Activated naive CD4-positive, alpha-beta T cell treated with anti-CD3 and anti-CD28 coated beads, Interleukin-2, amount 50 U/mL, for 16 hours (primary cell): ENCODE measurements around the gene CPAMD8.

Experiments used
- DNase-seq: peaks from one replicate; pipeline ENCODE4 v3.0.0-alpha.2; 2020

Gene CPAMD8

DNA sequence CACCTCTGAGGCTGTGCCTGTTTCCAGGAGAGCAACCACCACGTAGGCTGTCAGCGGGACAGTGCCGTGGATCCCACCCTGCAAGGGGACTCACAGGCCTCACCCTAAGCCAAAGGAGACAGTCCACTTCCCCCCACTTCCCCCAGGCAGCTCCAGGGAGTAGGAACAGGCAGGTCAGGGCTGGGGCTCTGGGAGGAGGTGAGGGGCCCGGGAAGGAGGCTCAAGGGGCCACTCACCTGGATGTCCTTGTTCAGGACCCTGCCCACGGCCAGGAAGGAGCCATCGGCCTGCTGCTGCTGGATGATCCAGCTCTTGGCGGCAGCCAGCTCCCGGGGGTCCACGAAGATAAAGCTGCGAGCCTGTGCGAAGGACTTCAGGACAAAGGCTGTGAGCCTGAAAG lies 112.2 kb downstream of the CPAMD8 start:
- DNase-seq: no peak

DNA sequence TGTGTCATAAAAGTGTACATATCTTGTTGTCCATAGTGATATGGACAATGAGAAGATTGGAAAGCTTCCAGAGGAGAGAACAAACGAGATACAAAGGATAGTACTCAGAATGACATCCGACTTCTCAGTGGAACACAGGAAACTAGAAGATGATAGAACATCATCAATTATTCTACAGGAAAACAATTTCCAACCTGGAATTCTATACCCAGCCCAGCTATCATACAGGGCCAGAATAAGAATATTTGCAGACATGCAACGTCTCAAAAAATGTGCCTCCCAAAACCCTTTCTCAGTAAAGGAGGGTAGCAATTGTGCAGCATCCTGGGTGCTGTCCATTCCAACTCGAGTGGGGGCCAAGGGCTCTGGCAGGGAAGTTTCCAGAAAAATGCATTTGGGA lies 113.8 kb downstream of the CPAMD8 start:
- DNase-seq: no peak

DNA sequence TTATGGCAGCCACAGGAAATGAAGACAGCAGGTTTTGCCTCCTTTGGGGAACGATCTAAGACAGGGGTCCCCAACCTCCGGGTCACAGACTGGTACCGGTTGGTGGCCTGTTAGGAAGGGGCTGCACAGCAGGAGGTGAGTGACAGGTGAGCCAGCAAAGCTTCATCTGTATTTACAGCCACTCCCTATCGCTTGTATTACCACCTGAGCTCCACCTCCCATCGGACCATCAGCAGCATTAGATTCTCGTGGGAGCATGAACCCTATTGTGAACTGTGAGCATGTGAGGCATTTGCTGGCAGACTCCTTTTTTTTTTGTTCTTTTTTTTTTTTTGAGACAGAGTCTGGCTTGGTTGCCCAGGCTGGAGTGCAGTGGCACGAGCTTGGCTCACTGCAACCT lies 115.6 kb downstream of the CPAMD8 start:
- no peak for DNase-seq

DNA sequence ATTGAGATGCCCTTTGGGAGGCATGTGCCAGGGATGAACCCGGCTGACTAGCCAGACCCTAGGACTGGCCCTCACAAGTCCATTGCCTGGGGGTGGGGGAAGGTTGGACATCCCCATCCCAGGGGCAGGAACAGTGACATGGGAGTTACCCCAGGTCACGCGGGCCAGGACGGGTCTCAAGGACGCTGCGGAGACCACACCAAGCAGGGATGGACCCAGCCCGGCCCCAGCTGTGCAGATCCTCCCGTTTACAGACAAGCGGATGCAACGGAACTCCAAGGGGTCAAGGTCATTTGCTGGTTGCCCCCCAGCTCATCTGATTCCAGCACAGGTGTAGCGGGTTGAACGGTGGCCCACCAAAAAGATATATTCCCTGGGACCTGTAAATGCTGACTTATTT lies 117.9 kb downstream of the CPAMD8 start:
- DNase-seq: no peak

DNA sequence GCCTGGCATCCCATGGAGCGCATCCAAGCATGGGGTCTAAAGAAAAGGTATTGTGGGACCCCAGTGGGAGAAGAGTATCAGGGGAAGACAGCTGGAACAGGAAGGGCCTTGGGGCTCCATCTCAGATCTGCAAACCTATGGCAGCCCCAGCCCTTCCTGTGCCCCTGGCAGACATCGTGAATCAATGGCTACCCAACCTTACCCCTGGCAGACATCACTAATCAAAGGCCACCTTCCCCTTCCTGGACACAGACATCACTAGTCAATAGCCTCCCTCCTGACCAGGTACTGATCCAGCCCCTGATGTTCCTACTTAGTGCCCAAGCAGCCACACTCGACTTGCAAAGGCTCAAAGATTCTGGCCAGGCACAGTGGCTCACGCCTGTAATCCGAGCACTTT lies 122.0 kb downstream of the CPAMD8 start:
- no peak for DNase-seq

DNA sequence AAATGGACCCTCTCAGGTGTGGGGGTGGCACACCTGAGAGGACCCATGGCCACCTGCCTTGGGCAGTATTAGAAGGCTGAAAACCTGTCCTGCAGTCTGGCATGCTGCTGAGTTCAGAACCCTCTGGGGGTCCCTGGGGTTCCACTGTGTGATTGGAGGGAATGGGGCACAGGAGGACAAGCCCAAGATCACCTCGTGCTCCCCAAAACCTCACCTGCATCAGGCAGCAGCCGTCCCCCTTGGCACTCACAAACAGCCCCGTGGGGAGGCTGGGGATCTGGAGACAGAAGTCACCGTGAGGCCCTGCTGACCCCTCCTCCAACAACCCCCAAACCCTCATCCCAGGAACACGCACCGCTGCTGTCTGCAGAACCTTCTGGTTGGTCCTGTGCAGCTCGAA lies 123.3 kb downstream of the CPAMD8 start:
- DNase-seq: no peak

DNA sequence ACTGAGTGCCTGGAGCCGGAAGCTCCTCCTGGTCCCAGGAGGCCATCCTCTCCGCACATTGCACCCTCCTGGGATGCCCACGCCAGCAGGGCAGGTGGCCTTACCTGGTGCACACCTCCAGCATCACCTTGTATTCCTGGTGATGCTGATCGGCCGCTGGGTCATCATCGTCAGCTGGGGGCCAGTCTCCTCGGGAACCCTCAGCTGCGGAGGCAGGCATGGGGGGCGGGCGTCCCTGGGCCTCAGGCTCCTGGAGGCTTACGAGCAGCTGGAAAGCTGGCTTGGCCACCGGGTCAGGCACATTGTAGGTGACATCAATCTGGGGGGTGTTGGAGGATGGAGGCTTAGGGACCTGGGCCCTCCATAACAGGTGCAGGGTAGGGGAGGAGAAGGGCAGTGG lies 124.1 kb downstream of the CPAMD8 start:
- DNase-seq: no peak

DNA sequence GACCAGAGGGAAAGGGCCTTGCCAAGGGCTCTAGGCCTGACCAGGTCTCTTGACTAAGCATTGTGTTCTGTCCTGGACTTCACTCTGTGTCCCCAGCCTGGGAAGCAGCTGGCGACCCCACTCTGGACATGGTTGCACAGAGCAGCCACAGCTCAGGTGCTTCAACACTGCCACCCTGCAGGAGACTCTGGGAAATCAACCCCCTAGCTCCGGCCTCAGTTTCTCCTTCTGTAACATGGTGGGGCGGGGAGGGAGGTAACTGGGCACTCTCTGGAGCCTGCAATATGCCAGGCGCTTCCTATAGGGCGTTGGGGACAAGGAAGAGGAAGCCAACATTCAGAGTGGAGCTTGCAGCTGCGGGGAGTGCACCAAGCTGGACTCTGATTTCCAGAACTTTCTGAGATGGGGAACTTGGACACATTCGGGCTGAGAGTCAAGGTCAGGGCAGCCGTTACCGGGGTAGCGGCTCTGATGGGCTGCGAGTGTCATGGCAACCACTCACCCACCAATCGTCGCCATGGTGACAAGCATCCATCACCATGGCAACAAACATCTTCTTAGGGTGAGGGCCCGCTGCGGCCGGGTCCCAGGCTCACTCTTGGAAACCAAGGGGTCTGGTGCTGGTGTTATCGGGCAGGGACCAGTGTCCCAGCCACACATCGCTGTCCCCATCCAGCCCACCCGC lies 125.0 kb downstream of the CPAMD8 start:
- no peak for DNase-seq

DNA sequence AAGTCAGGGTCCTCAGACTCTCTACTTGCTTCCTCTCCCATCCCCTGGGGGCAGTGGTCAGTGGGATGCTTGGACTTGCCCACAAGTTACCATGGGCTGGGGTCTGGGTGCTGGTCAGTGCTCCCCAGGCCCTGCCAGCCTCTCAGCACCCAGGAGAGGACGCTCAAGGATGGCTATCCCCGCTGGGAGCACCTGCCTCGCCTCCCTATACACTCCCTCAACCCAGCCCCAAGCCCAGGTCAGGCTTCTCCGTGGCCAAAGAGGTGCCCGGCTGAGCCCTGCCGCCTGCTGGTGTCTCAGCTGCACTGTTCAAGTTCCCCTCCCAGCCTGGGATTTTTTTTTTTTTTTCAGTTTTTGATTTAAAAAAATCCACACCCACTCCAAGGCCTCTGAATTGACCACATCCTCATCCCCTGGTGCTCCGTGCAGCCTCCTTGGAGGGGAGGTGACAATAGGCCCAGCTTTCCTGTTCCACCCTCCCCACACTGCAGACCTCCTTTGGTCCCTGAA lies 127.0 kb downstream of the CPAMD8 start:
- DNase-seq: no peak

DNA sequence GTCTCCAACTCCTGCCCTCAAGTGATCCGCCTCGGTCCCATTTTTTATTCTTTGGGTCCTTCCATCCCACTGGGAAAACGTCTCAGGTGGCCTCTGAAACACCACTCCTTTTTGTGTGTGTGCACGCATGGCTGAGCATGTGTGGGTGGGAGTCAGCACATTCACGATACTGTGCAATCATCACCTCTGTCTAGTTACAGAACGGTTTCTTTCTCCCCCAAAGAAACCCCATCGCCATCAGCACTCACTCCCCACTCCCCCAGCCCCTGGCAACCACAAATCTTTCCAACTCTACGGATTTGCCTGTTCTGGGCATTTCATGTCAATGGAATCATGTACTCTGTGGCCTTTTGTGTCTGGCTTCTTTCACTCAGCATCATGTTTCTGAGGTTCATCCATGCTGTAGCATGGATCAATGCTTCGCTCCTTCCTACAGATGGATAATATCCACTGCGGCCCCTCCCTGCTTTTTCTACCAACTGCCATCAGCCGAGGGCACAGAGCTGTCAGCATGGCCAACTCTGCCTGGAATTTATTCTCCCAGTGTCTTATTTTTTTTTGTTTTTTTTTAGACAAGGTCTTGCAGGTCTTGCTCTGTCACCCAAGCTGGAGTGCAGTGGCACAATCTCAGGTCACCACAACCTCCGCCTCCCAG lies 128.1 kb downstream of the CPAMD8 start:
- no peak for DNase-seq

DNA sequence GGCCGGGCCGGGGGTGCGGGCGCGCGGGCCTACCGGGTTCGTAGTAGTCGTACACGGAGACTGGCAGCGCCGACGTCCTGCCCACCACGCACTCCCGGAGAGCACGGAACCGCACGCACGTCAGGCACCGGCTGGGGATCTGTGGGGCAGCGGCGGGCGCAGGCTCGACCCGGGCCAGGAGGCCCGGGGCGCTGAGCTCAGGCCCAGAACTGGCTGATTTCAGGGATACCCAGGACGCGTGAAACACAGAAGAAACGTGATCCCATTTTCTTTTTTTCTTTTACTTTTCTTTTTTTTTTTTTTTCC lies 128.8 kb downstream of the CPAMD8 start:
- no peak for DNase-seq

DNA sequence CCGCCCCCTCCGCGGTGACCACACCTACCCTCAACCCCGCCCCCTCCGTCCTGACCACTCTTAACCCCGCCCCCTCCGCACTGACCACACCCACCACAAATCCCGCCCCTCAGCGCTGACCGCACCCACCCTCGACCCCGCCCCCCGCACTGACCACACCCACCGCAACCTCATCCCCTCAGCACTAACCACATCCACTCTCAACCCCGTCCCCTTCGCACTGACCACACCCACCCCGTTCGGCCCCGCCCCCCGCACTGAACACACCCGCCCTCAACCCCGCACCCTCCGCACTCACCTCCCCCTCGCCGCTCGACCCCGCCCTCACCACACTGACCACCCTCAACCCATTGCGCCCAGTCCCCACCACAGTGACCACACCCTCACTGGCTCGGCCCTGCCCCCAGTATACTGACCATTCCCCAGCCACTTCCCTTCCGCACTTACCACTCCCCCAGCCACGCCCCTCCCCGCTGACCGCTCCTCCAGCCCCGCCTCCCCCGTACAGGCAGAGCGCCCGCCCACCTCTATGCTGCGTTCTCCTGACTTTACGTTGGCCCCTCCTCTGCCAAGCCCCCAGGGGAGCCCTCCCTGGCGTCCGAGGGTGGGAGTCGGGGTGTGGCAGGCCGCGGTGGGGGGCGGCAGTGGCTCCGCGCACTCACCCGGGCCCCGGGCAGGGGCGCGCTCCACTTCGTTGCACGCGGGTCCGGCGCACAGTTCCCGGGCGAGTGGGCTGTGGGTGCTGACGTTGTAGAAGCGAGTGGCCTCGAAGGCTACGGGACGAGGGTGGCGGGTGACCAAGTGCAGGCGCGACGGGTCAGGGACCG lies 129.4 kb downstream of the CPAMD8 start:
- peak; percentile 45 for DNase-seq

DNA sequence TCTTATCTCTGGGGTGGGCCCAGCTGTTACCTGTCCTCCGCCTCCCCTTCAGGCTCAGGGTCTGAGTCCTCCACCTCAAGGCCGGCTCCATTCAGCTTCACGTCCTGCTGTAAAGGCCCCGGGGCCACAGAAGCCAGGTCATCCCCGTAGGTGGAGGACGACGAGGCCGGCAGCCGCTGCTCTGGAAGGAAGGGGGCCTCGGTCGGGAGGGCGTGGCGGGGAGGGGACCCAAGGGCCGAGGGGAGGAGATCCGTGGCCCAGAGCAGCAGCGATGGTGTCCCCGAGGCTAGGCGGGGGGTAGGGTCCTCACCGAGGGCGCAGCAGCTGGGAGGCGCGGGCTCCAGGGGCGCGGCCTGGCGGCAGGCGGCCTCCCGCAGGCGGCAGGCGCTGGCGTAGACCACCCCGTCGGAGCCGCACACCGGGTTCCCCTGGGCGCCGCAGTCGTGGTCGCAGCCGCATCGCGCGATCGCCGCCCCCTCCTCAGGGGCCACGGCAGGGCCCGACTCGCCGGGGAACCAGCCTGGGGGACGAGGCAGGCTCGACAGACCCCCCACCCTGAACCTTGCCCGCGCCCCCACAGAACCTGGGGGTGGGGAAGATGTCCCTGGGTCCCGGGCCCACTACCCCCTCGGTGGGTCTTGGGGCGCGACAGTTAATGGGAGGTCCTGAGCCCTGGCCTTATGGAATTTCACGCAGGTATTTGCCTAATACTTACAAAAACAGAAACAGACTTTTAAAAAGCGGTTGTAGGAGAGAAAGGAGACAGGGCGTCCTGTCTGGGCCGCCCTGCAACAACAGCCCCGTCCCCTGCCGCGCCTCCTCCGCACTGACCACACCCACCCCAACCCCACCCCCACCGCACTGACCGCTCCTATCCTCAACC lies 130.2 kb downstream of the CPAMD8 start:
- no peak for DNase-seq

DNA sequence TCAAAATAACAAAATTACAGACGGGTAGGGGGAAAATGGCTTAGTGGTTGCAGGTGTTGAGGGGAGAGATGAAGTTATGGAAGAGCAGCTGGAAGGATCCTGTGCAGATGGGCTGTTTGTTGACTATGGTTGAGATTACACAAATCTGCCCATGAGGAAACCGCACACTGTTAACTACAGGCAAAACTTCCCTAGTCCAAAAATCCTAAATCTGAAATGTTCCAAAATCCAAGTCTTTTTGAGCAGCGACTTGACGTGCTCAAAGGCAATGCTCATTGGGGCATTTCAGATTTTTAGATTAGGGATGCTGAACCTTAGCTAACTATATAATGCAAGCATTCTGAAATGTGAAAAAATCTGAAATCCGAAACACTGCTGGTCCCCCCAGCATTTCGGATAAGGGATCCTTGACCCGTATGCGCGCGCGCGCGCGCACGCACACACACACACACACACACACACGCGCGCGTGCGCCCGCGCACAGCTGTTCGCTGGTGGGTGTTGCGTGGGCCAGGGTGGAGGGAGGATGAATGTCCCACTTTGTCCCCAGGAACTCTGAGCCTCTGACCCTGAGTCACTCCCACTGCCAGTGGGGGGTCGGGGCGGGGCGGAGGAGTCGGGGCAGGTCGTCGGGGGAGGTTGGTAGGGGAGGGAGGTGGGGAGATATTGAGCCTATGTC lies 131.0 kb downstream of the CPAMD8 start:
- DNase-seq: no peak

DNA sequence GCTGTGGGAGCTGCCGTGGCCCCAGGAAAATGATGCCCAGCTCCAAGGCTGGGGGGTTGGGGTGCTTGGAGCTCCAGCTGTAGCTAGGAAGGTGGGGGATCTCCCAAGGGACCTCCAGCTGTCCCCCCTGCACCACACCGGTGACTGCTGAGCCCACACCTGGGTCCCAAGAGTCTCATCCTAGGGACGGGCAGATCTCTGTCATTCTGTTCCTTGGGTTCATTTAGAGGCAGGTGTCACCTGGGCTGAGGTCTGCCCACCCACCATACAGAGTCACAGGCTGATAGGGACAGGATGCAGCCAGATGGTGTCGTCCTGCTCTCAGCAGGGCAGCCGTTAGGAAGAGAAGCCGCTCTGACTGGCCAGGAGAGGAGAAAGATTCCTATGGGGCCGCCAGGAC lies 132.5 kb downstream of the CPAMD8 start:
- no peak for DNase-seq

DNA sequence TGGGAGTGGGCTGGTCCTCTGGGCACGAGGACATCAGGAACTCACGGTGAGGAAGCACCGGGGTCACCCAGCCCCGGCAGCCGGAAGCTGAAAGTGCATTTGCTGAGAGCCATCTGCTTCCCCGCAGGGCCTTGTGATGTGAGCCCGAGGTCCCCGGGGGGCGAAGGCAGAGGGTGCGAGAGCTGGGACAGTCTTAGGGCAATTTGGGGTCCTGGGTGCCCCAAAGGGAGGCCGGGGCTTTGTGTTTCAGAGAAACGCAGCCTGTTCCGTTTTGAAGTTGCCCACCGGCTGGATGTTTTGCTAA lies 133.0 kb downstream of the CPAMD8 start:
- no peak for DNase-seq

DNA sequence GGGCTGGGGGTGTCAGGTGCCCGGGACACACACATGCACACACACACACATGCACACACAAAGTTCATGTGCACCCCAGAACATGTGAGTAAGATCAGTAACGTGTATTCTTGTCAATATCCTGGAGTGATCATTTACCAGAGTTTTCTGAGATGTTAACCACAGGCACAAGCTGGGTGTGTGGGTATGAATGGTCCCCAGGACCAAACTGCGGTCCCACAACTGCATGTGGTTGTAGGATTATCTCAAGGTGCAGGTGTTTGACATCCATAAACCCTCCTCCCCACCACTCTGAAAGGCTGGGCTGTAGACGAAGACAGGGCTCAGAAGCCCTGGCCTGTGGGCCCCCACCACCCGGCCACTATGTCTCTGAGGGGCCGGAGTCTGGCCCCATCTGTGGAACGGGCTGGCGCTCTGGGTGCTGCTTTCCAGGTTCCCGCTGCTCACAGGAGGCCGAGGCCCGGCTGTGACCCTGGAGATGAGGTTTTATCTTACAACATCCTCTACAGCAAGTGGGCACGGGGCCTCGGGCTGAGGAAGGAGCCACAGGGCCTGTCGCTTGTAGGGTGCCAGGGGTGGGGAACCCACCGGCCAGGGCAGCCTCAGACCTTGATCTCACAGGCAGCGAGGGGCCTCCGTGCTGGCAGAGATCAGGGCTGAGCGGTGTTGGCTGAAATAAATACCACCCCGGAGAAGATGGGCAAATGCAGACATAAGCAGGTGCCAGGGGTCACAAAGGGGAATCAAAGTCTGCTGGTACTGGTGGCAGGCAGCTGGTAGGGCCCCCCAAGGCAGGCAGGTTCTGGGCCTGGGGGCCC lies 133.5 kb downstream of the CPAMD8 start:
- no peak for DNase-seq

DNA sequence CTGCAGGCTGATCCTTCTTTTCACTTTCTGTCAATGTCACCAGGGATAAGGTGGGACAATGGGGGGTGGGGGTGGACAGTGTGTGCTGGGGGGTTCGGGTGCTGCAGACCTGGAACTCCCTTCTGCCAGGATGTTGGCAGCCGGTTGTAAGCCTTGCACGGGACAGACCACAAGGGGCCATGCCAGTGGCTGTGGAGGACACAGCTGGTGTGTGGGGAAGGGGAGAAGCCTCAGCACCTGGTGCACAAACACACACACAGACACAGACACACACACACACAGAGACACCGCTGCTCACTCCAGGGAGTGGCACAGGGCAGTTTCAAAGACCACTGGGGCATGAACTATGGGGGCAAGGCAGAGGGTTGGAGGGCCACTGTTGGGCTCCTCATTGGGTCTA lies 134.2 kb downstream of the CPAMD8 start:
- no peak for DNase-seq

DNA sequence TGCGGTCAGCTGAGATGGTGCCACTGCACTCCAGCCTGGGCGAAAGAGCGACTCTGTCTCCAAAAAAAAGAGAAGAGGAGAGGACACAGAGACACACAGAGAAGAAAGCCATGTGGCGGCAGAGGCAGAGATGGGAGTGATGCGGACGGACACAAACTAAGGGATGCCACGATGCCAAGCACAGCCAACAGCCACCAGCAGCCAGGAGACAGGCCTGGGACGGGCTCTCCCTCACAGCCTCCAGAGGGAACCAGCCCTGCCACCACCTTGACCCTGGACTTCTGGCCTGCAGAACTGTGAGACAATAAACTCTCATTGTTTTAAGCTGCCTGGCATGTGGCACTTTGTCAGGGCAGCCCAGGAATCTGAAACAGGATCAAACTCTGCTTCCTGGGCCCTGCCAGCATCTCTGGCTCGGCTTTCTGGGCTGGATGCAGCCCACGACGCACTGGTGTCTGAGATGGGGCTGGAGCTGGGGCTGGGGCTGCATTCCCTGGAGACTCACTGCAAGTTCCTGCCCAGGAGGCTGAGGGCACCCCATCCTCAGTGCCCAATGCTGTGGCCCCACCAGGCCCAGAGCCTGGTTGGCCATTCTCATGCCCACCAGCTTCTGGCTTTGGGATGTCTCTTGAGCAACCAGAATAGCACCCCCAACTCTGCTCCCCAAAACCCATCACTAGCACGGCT lies 134.8 kb downstream of the CPAMD8 start:
- DNase-seq: no peak

DNA sequence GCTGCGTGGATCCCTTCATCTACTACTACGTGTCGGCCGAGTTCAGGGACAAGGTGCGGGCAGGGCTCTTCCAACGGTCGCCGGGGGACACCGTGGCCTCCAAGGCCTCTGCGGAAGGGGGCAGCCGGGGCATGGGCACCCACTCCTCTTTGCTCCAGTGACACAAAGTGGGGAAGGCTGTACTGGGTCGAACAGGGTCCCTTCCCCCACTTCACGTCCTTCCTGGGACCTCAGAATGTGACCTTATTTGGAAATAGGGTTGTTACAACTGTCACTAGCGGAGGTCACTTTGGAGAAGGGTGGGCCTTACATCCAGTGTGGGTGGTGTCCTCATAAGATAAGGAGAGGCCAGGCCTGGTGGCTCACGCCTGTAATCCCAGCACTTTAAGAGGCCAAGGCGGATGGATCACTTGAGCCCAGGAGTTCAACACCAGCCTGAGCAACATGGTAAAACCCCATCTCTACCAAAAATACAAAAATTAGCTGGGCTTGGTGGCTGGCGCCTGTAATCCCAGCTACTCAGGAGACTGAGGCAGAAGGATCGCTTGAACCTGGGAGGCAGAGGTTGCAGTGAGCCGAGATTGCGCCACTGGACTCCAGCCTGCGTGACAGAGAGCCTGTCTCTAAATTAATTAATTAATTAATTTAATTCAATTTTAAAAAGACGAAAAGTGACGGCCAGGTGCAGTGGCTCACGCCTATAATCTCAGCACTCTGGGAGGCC lies 136.0 kb downstream of the CPAMD8 start:
- DNase-seq: no peak
